H1 (cell line): ENCODE measurements around the gene CD180. TPM values are rescaled to one million over a fixed set of nuclear protein-coding genes. Genes with fewer than 3 reads are reported as not detected.

Source experiments
- CTCF ChIA-PET: fragments of 300-600 bp; sonication (Branson Sonifier 250); formaldehyde crosslinking; loops from one replicate; lab custom pipeline; 2021; ENCODE audit not compliant: partially characterized antibody; lab: Charles Lee
- POLR2A ChIA-PET: fragments of 300-600 bp; sonication (Branson Sonifier 250); formaldehyde crosslinking; loops from one replicate; lab custom pipeline; 2021; ENCODE audit warnings: inconsistent platforms; ENCODE audit not compliant: partially characterized antibody; lab: Charles Lee
- DNase-seq, 2 experiments: peaks; one replicate each; pipeline versions ENCODE4 v3.0.0 to v3.0.0-alpha.2; 2010 to 2022; ENCODE audit warnings: low spot score in 2 of 2, low read depth in 1 of 2, mixed read lengths in 1 of 2
- FAIRE-seq: peaks from 2 replicates; lab custom pipeline; 2011; peaks lifted over from hg19 to GRCh38; lab: Jason Lieb, UNC
- H2AFZ ChIP-seq: 2 replicates; pipeline ENCODE4 v1.8.1; 2012; ENCODE audit warnings: low read length, inconsistent platforms
- H2AK5ac ChIP-seq: 2 replicates; pipeline ENCODE4 v1.6.1; 2013; ENCODE audit warnings: low read depth, low read length
- H2BK120ac ChIP-seq: replicated peaks from 2 replicates; pipeline ENCODE3; 2013; ENCODE audit warnings: low read depth, low read length, inconsistent platforms
- H2BK12ac ChIP-seq: 2 replicates; pipeline ENCODE4 v1.6.1; 2013; ENCODE audit warnings: low read depth, low read length
- H2BK15ac ChIP-seq: 2 replicates; pipeline ENCODE4 v1.6.1; 2013; ENCODE audit warnings: low read length
- H2BK20ac ChIP-seq: 2 replicates; pipeline ENCODE4 v1.6.1; 2013; ENCODE audit warnings: low read length
- H2BK5ac ChIP-seq: 2 replicates; pipeline ENCODE4 v1.6.1; 2013; ENCODE audit warnings: low read depth, low read length
- H3K14ac ChIP-seq: 2 replicates; pipeline ENCODE4 v1.6.1; 2013; ENCODE audit warnings: inconsistent platforms; ENCODE audit not compliant: insufficient read length
- H3K18ac ChIP-seq: 2 replicates; pipeline ENCODE4 v1.6.1; 2013; ENCODE audit warnings: low read length; ENCODE audit errors: extremely low read depth
- H3K23ac ChIP-seq: 2 replicates; pipeline ENCODE4 v1.6.1; 2013; ENCODE audit warnings: inconsistent platforms; ENCODE audit not compliant: insufficient read length
- H3K23me2 ChIP-seq: 2 replicates; pipeline ENCODE4 v1.6.1; 2013; ENCODE audit warnings: low read depth, low read length
- H3K27ac ChIP-seq: 2 replicates; pipeline ENCODE4 v1.6.1; 2011; ENCODE audit warnings: low read depth, low read length, inconsistent platforms
- H3K27me3 ChIP-seq, 4 experiments: replicated peaks in 1 of 4; 1 replicate in 1 of 4; 2 replicates in 3 of 4; pipeline versions ENCODE4 v1.6.1 to v1.8.1; 2011 to 2013; ENCODE audit warnings: low read length in 3 of 4, mild to moderate bottlenecking in 3 of 4, inconsistent platforms in 2 of 4, mixed read lengths in 2 of 4, moderate library complexity in 1 of 4; ENCODE audit not compliant: control insufficient read depth in 3 of 4, insufficient read depth in 3 of 4; ENCODE audit errors: extremely low read depth in 1 of 4
- H3K36me3 ChIP-seq, 4 experiments: 2 replicates each; pipeline versions ENCODE4 v1.6.1 to v1.8.1; 2011 to 2013; ENCODE audit warnings: mild to moderate bottlenecking in 4 of 4, low read length in 3 of 4, moderate library complexity in 2 of 4, control low read depth in 1 of 4, inconsistent platforms in 1 of 4; ENCODE audit not compliant: insufficient read depth in 4 of 4, control insufficient read depth in 2 of 4
- H3K4ac ChIP-seq: replicated peaks from 2 replicates; pipeline ENCODE3; 2013; ENCODE audit warnings: low read length, low read depth, mixed read lengths, inconsistent platforms; ENCODE audit not compliant: insufficient read length
- H3K4me1 ChIP-seq, 4 experiments: replicated peaks in 1 of 4; 1 replicate in 1 of 4; 2 replicates in 3 of 4; pipeline versions ENCODE4 v1.6.1 to v1.8.1; 2011 to 2013; ENCODE audit warnings: low read length in 3 of 4, inconsistent platforms in 2 of 4, mixed read lengths in 1 of 4; ENCODE audit not compliant: insufficient read depth in 4 of 4, control insufficient read depth in 3 of 4
- H3K4me2 ChIP-seq, 2 experiments: 2 replicates each; pipeline versions ENCODE4 v1.6.1 to v1.8.1; 2011 to 2013; ENCODE audit warnings: low read depth in 2 of 2, low read length in 2 of 2, control low read depth in 1 of 2, inconsistent platforms in 1 of 2, mild to moderate bottlenecking in 1 of 2; ENCODE audit not compliant: insufficient read depth in 1 of 2
- H3K4me3 ChIP-seq, 4 experiments: fragments of 200-600, 300-600 bp in 1 of 4; sonication (generic), shearing (Covaris generic), sonication (Bioruptor Twin) in 1 of 4; 2 replicates each; pipeline versions ENCODE4 v1.5.1 to v1.8.1; 2011 to 2016; ENCODE audit warnings: low read length in 4 of 4, low read depth in 3 of 4, control low read depth in 2 of 4, inconsistent platforms in 2 of 4, mild to moderate bottlenecking in 2 of 4, mixed read lengths in 1 of 4, moderate library complexity in 1 of 4; ENCODE audit not compliant: insufficient read depth in 2 of 4; ENCODE audit errors: extremely low read depth in 1 of 4
- H3K56ac ChIP-seq: replicated peaks from 2 replicates; pipeline ENCODE3; 2013; ENCODE audit warnings: low read depth, mild to moderate bottlenecking, mixed read lengths, low read length, inconsistent platforms; ENCODE audit not compliant: insufficient read length
- H3K79me1 ChIP-seq: 2 replicates; pipeline ENCODE4 v1.6.1; 2013; ENCODE audit warnings: low read depth, low read length, control low read depth
- H3K79me2 ChIP-seq, 2 experiments: 2 replicates each; pipeline versions ENCODE4 v1.6.1 to v1.8.1; 2012 to 2013; ENCODE audit warnings: low read length in 2 of 2, mild to moderate bottlenecking in 2 of 2, inconsistent platforms in 1 of 2; ENCODE audit not compliant: insufficient read depth in 2 of 2, control insufficient read depth in 1 of 2
- H3K9ac ChIP-seq, 4 experiments: replicated peaks in 1 of 4; 1 replicate in 1 of 4; 2 replicates in 3 of 4; pipeline versions ENCODE4 v1.6.1 to v1.8.1; 2011 to 2013; ENCODE audit warnings: low read depth in 3 of 4, low read length in 3 of 4, control low read depth in 2 of 4, mild to moderate bottlenecking in 2 of 4, moderate library complexity in 2 of 4, inconsistent platforms in 1 of 4; ENCODE audit errors: extremely low read depth in 1 of 4
- H3K9me3 ChIP-seq, 2 experiments: 2 replicates each; pipeline versions ENCODE4 v1.6.1 to v1.8.1; 2012 to 2013; ENCODE audit warnings: mild to moderate bottlenecking in 2 of 2, moderate library complexity in 2 of 2, control low read depth in 1 of 2, inconsistent platforms in 1 of 2, low read depth in 1 of 2, low read length in 1 of 2, mixed read lengths in 1 of 2; ENCODE audit not compliant: insufficient read depth in 2 of 2
- H4K20me1 ChIP-seq, 2 experiments: replicated peaks in 1 of 2; 2 replicates each; pipeline versions ENCODE3 to v1.8.1; 2011 to 2013; ENCODE audit warnings: inconsistent platforms in 2 of 2, low read length in 2 of 2, mild to moderate bottlenecking in 1 of 2; ENCODE audit not compliant: insufficient read depth in 2 of 2, control insufficient read depth in 1 of 2
- H4K5ac ChIP-seq: 2 replicates; pipeline ENCODE4 v1.6.1; 2013; ENCODE audit warnings: low read length, low read depth, mixed read lengths, inconsistent platforms; ENCODE audit not compliant: insufficient read length
- H4K8ac ChIP-seq: 2 replicates; pipeline ENCODE4 v1.8.0; 2013; ENCODE audit warnings: mild to moderate bottlenecking, moderate library complexity, low read length, inconsistent platforms; ENCODE audit not compliant: insufficient read depth; ENCODE audit errors: extremely low read depth
- H4K91ac ChIP-seq: replicated peaks from 2 replicates; pipeline ENCODE3; 2013; ENCODE audit warnings: low read length, mixed read lengths, inconsistent platforms; ENCODE audit not compliant: insufficient read length
- CREB1 ChIP-seq: IDR thresholded peaks from 2 replicates; pipeline ENCODE4 v1.6.1; 2012; ENCODE audit warnings: inconsistent platforms
- MAX ChIP-seq: IDR thresholded peaks from 2 replicates; pipeline ENCODE4 v1.6.1; 2012; ENCODE audit warnings: inconsistent platforms
- RAD21 ChIP-seq, 2 experiments: IDR thresholded peaks in 1 of 2; conservative IDR thresholded peaks in 1 of 2; 2 replicates each; pipeline ENCODE4 v1.6.1; 2011; ENCODE audit warnings: low read depth in 2 of 2, low read length in 2 of 2, improper control_type of control experiment in 1 of 2, inconsistent platforms in 1 of 2, mild to moderate bottlenecking in 1 of 2, moderate library complexity in 1 of 2
- TAF1 ChIP-seq: IDR thresholded peaks from 2 replicates; pipeline ENCODE4 v1.6.1; 2011; ENCODE audit warnings: mild to moderate bottlenecking, low read depth, low read length
- WGBS, 2 experiments: shearing (Covaris generic) in 1 of 2; methylation state at CpG; one replicate each; pipeline versions ENCODE4 v1.1.6 to v1.1.7; 2013 to 2015; ENCODE audit warnings: low lambda C conversion rate in 2 of 2, mixed read lengths in 2 of 2, inconsistent platforms in 1 of 2, low coverage in 1 of 2, missing lambda C conversion rate in 1 of 2; ENCODE audit not compliant: insufficient replicate concordance in 2 of 2, insufficient coverage in 1 of 2, insufficient read length in 1 of 2; ENCODE audit errors: extremely low coverage in 1 of 2, missing lambda C conversion rate in 1 of 2; 5-methylcytosine and 5-hydroxymethylcytosine counted together
- polyA plus RNA-seq, 7 experiments: library from polyadenylated mRNA; depleted of rRNA in 3 of 7; stranded (reverse) in 5 of 7; unstranded in 2 of 7; fragments of >200 nt in 5 of 7; fragments of 200-250 nt in 2 of 7; gene quantifications; 1 replicate in 5 of 7; 2 replicates in 1 of 7; 4 replicates in 1 of 7; pipeline versions ENCODE4 v1.2.1 to v1.2.3, GENCODE V29; 2011 to 2013; ENCODE audit warnings: missing spikeins in 2 of 7, mixed read lengths in 2 of 7
- total RNA-seq: library from RNA; stranded (reverse); fragmentation: NEBNext Ultra II Directional; extraction: Animal tissue kit (Norgen Biotek cat#: 25700); gene quantifications from 2 replicates; pipeline ENCODE4 v1.2.1, GENCODE V29; 2021

The CD180 gene
- total and polyA plus RNA-seq, 2 of the 8 experiments (the other 6 are each of a cell fraction or from before 2014, with no cell fraction given), result not detected

DNA sequence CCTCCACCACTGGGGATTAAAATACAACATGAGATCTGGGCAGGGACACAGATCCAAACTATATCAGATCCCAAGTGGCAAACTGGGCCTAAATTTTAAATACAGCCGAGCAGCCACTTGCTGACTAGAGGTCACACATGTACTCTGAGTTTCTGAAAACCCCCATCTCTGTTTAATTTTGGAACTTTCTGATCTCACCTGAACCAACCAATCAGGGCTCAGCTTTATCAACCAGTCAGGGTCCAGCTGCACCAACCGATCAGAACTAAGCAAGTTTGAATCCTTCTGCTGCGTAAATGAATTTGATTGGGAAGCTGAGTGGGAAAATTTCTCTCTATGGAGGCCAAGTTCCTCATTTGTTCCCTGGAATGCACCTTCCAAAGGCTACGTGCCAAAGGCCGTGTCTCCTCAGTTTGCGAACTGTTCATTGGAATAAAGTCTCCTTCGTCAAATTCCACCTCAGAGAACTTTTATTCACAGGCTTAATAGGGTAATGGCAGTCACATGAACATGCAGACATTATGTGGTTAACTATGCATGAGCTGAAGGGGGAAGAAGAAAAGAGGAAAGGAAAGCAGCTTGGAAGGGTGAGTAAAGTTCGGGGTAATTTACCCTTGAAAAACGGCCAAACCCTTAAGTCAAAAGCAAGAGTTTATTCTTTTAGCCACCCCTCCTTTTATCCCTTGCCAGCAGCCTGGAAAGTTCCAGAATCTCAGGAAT, 3.7 kb downstream of the CD180 start:
- Histone ChIP-seq H3K9me3 (peaks cover 0 to 7% of the 10 kb centered on the region in 2 experiments; a peak in 1 of 4 replicates), H3K56ac (no peak overlapping the region), H3K4me2 (no peak overlapping the region), H2BK15ac (no peak overlapping the region), H2BK12ac (no peak overlapping the region), H3K23ac (no peak overlapping the region), H3K27ac (no peak overlapping the region), H4K8ac (no peak overlapping the region), H3K36me3 (no peaks in the 10 kb centered on the region), H2BK120ac (no peak overlapping the region), H2AK5ac (no peak overlapping the region), H2AFZ (no peak overlapping the region), H3K79me1 (no peaks in the 10 kb centered on the region), H3K4ac (no peak overlapping the region), H3K4me3 (no peak overlapping the region), H3K4me1 (peaks cover 0 to 11% (median 3%) of the 10 kb centered on the region in 4 experiments; a peak in 3 of 7 replicates), H3K9ac (no peak overlapping the region), H4K20me1 (no peaks in the 10 kb centered on the region), H3K18ac (no peak overlapping the region), H4K5ac (no peak overlapping the region), H2BK5ac (no peak overlapping the region), H3K27me3 (no peaks in the 10 kb centered on the region), H3K14ac (no peak overlapping the region), H2BK20ac (no peak overlapping the region), H3K79me2 (no peaks in the 10 kb centered on the region), H3K23me2 (no peaks in the 10 kb centered on the region), H4K91ac (no peak overlapping the region)
- FAIRE-seq (no peak), DNase-seq (no peak)
- TF ChIP-seq RAD21 (IDR thresholded peaks at IDR 0.05 in 1 of 2, conservative IDR thresholded peaks at IDR 0.05 in 1 of 2; ENCODE audit: low read depth in 2 of 2, low read length in 2 of 2) (no peak), MAX (no peak), CREB1 (no peak), TAF1 (no peak)
- CTCF ChIA-PET, result interaction anchor here (0.8 to 2.1 kb wide), 3 partner anchors 17 to 37 kb away, joined by 3 to 8 read pairs (median 4); no protein-coding TSS in a partner anchor
- POLR2A ChIA-PET, result no interaction called here
- 83% methylated on average over 9 of the region's 9 CpGs; no CpG with 5 or more reads in 1 of the 2 experiments for WGBS, 2 experiments
